GM12875 (cell line): ENCODE measurements around the gene GPR39.

Experiments used
- H3K4me3 ChIP-seq: one replicate; pipeline ENCODE4 v1.5.1; 2011; ENCODE audit warnings: low read depth, low read length, control low read depth
- CTCF ChIP-seq: IDR thresholded peaks from 2 replicates; pipeline ENCODE4 v1.5.1; 2011; ENCODE audit warnings: low read depth, mild to moderate bottlenecking, control low read depth, inconsistent platforms, low read length, moderate library complexity, borderline replicate concordance; ENCODE audit not compliant: insufficient read depth

Gene GPR39

GRCh38 chr2:132681766-132682165 lies 265.2 kb downstream of the GPR39 start:
- H3K4me3 ChIP-seq: no peak overlapping the region
- TF ChIP-seq CTCF: no peak

- H3K4me3 ChIP-seq: no peak overlapping the region
- TF ChIP-seq CTCF: no peak
These were observed 274.2 kb downstream of the GPR39 start for GRCh38 chr2:132690664-132691303.

- no peak for TF ChIP-seq CTCF
- no peak overlapping the region for H3K4me3 ChIP-seq
These were observed 275.0 kb downstream of the GPR39 start for GRCh38 chr2:132691556-132691955.

GRCh38 chr2:132692816-132693215 lies 276.2 kb downstream of the GPR39 start:
- TF ChIP-seq CTCF: no peak
- H3K4me3 ChIP-seq: no peak overlapping the region
